NCI-H748 (cell line): Measurements from ENCODE around the gene SLC4A5.

Source experiments
- DNase-seq: peaks from one replicate; lab custom pipeline; 2025; ENCODE audit not compliant: unreplicated experiment; lab: John Stamatoyannopoulos, UW

SLC4A5 gene, protein sequence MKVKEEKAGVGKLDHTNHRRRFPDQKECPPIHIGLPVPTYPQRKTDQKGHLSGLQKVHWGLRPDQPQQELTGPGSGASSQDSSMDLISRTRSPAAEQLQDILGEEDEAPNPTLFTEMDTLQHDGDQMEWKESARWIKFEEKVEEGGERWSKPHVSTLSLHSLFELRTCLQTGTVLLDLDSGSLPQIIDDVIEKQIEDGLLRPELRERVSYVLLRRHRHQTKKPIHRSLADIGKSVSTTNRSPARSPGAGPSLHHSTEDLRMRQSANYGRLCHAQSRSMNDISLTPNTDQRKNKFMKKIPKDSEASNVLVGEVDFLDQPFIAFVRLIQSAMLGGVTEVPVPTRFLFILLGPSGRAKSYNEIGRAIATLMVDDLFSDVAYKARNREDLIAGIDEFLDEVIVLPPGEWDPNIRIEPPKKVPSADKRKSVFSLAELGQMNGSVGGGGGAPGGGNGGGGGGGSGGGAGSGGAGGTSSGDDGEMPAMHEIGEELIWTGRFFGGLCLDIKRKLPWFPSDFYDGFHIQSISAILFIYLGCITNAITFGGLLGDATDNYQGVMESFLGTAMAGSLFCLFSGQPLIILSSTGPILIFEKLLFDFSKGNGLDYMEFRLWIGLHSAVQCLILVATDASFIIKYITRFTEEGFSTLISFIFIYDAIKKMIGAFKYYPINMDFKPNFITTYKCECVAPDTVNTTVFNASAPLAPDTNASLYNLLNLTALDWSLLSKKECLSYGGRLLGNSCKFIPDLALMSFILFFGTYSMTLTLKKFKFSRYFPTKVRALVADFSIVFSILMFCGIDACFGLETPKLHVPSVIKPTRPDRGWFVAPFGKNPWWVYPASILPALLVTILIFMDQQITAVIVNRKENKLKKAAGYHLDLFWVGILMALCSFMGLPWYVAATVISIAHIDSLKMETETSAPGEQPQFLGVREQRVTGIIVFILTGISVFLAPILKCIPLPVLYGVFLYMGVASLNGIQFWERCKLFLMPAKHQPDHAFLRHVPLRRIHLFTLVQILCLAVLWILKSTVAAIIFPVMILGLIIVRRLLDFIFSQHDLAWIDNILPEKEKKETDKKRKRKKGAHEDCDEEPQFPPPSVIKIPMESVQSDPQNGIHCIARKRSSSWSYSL

DNA sequence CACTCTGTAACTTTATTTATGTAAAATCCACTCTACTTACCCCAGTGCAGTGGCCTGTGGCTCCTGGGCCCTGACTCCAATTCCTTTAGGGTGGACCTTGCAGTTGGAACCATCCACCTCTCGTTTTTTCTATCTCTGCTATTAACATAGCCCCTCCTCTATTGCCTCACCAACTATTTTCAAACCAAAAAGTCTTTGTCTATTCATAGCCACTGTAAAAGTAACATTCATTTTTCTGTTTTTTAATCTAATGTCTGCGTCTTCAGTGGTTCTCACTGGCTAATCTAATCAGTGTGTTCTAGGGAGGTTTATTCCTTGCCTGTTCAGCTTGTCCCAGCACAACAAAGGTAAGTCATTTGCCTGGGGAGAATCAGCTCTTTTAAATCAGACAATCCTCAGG is at the start of gene SLC4A5:
TSS of gene SLC4A5 (minus strand) at position 101 of the 400 bp plus-strand sequence. CDS start 28,393 bp downstream, outside the sequence.
- no peak for DNase-seq

DNA sequence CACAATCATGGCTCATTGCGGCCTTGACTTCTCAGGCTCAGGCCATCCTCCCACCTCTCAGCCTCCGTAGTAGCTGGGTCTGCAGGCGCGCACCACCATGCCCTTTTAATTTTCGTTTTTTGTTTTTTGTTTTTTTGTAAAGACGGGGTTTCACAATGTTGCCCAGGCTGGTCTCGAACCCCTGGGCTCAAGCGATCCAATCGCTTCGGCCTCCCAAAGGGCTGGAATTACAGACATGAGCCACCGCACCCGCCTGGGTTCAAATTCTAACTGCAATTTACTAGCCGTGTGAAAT is 49.2 kb upstream of the SLC4A5 start:
- DNase-seq = no peak

DNA sequence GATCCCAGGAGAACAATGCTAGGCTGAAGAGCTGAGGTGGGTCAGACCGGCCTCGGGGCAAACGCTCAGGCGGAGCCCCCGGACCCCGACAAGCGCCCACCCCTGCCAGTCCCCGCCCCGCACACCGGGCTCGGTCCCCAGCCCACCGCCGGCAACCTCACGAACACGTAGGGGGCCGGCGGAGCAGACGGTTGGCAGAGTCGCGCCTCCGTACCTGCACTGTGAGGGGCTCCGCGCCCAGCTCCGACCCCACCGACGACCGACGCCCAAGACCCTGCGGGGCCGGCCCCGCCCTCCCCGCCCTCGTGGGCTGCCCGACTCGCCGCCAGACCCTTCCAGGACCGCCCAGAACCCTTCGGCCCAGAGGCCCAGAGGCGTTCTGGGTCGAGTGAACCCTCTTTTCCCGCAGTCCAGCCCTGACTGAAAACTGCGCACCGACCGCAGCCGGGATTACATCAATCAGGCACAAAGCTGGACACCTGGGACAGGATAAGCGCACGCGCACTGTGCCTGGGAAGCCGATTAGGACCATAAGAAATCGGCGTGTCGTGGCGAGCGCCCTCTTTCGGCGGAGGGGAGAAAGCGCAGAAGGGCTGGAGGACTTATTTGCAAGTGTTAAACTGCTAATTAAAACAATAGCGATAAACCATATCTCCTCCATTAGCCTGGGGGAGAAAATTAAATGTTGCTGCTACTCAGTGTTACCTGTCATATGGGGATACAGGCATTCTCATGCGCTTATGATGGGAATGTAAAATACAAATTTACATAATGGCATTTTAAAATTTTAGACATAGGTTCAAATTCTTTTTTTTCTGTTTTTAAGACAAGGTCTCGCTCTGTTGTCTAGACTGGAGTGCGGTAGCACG is 48.6 kb upstream of the SLC4A5 start:
- peak; percentile 83 for DNase-seq

DNA sequence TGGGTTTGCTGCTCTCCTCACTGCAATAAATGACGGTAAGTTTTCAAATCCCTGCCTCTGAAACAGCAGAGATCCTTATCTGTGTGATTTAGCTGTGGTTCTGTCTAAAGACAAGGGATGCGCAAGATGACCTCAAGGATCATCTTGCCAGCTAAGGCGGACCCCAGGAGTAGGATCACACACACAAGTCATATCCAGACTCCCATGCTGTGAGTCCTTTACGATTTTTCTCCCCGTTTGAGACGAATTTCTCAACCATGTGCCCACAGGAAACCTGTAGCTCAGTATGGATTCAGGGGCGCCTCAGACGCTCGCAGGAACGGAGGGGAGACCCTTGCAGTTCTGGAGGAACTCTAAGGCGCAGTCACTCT is 48.0 kb upstream of the SLC4A5 start:
- DNase-seq = peak; percentile 44

DNA sequence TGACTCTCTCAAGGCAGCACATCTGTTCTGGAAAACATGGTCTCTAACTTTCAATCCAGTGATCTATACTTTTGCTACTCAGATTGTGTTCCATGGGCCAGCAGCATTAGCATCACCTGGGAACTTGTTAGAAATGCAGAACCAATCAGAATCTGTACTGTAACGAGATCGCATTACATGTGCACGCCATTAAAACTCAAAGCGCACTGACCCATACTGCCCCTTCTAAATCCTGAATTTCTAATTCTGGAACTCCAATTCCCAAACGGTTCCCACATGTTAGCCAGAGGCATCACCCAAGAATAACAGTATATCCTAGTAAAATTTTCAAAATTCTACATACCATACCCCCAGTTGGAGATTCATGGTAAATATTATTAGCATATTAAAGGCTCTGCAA is 47.4 kb upstream of the SLC4A5 start:
- peak; percentile 41 for DNase-seq

DNA sequence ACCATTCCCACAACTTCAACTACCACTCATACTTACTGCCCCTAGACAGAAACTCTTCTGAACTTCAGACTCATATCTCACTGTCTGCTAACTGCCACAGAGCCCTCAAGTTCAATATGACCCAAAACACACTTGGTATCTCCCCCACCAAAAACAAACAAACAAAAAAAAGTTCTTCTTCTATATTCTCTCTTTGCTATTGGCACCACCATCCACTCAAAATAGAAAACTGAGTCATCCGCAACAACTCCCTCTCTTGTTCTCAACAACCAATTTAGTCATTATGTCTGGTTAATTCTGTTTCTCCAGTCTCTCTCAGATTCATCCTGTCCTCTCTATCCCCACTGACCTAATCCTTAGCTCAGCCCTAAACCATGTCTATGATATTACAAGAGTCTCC is 44.1 kb upstream of the SLC4A5 start:
- DNase-seq = no peak

DNA sequence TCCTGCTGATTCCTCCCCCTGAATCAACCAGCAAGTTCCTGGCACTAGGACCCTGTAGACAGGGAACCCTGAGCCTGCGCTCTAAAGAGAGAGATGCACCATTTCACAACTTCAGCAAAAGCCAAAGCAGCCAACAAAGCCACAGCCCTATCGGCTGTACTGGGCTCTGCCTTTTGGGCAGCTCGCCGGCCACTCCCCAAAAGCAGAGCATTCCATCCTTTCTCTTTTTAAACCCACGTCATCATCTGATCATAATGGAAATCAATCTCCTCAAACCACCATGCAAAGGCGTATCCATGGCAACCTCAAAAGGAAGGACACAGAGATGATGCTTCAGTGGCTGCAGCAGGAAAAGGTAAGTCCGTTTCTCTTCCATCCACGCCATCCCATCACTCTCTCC is 42.2 kb upstream of the SLC4A5 start:
- no peak for DNase-seq

DNA sequence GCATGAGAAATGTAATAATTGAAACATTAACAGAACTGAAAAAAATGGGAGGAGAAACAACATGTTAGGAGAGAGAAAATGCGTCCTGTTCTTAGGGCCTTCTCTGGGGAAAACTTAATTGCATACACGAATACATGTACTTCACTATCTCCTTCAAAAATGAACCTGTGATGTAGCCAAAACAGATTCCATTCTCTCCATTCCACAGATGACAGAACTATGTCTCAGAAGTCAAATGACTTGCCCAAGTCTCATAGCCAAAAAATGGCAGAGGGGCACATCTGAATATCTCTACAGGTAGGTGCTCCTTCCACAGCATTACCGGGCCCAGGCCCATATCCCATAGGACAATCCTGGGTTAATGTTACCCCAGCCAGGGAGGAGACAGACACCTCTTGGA is 40.8 kb upstream of the SLC4A5 start:
- no peak for DNase-seq

DNA sequence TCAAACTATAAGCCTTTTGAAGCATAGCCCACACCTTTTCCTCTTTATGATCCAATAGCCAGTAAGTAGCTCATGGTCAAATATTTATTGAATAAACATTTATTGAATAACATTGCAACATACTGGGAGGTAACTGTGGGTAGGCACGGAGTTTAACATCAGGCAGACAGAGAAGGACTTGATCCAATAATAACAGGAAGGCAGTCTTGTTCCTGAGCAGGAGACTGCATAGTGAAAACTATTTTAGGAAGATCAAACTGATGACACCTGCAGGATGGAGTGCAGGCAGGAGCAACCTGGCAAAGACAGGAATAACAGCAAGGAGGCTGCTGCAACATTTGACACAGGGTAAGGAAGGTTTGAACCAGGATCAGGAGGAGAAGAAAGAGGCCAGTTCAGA is 40.0 kb upstream of the SLC4A5 start:
- no peak for DNase-seq

DNA sequence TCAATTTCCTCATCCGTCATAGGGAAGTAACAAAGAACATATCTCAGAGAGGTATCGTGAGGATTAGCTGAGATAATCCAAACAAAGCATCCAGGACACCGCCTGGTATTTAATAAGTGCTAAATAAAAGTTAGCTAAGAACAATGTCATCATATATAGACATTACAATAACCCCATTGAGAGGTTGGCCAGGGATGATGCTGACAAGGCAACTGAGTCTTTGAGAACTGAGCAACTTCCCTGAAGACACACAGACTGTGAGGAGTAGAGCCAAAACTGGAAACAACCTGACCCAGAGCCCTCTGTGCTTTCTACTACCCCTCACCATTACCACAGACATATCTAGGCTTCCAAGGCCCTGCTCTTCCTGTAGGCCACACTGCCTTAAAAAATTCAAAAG is 38.5 kb upstream of the SLC4A5 start:
- no peak for DNase-seq

DNA sequence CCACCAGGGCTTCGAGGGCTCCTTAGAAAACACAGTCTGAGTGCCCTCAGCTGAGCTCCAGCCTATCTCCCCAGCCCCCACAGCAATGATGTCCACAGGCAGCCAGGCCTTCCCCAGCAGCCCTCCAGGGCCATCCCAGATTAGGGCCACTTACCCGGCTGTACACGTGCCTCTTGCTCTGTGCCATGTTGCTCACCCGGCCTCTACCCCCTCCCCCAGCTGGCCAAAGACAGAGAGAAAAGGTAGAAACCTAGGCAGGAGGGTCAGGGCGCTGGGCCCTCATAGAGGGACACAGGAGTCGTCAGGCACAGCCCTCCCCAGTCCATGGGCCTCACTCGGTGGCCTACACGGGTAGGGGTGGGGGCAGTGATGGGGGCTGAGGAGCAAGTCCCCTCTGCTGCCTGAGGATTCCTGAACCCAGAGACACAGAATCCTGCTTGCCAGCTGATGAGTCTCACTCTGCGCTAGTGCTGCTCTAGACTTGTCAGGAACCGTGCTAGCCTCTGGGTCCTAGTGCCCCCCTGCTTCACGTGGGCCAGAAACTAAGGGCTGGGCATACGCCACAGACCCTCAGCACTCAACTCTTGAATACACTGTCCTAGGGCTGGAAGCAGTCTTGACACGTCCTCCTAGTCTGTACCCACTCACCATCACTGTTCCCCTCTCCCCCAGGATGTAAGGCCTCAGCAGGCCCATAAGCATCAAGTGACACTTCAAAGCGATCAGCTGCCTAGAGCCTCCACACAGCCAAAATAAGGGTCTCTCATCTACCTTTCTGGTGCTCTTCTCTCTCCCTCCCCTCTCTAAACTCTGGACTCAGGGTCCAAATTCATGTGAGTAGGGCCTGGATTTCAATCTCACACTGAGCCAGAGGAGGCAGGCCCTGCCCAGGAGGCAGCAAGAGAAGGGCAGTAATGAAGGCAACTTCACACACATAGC is 36.9 kb upstream of the SLC4A5 start, which contains the start of gene DCTN1:
TSS of gene DCTN1 (minus strand) at position 461 of the 939 bp plus-strand sequence. CDS start at position 187, 274 bp downstream.
- no peak for DNase-seq

DNA sequence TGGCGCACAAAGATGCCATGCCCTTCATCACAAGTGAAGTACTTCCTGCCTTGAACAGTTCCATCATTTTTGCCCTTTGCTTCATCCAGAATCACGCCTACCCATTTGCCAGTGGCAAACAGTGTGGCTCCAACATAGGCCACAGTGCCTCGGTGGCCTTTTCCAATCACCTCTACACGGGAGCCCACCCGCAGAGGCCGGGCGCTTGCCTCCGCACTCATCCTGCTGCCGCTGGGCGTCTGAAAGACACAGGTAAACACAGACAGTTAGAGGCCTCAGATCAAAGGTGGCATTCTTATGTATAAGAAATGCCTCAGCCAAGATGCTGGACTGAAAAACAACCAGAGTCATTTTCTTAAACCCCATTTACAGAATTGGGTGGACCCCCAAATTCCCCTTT is 34.8 kb upstream of the SLC4A5 start:
- DNase-seq = no peak

DNA sequence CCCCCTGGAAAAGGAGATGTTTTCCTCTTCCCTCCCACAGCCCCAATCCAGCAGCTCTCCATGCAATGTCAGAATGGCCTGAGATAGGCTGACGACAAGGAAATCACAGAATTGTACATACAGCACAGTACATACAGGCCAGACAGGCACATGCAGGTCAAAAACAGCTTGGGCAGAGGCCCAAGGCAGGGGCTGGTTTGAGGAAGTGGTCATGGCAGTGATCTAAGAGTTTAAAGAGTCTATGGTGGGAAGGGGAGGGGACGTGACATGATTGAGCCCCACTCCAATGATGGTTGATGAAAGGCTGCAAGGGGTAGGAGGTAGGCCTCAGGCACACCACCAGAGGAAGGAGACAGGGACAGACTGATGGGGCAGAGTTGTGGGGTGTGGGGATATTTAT is 32.6 kb upstream of the SLC4A5 start:
- no peak for DNase-seq

DNA sequence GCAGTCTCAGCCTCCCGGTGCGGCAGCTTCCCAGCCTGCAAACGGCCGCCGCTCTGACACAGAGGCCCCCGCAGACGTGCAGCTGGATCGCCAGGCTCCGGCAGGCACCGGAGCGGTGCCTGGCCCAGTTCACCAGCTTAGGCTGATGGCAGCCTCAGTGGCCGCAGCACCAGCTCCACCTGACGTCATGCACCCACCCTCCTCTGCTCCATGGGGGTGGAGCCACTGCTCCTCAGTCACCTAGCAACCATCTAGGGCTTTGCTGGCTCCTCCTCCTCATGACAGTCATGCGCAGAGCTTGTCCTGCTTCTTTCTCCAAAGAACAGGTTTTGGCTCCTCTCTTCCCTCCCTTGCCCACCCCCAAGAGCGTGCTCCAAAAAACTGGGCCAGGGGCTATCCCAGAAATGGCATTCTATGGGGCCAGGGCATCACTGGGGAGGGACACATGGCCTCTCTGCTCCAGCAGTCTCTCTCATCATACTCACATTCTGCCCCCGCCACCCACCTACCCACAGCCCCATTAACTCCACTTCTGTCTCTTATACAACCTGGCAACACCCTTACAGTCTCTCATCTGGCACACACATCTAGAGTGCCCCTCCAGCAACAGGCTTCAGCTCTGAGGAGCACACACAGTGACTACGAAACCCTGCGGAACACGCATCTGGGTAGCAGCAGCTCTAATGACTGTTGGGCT is 31.4 kb upstream of the SLC4A5 start:
- DNase-seq = peak; percentile 85

DNA sequence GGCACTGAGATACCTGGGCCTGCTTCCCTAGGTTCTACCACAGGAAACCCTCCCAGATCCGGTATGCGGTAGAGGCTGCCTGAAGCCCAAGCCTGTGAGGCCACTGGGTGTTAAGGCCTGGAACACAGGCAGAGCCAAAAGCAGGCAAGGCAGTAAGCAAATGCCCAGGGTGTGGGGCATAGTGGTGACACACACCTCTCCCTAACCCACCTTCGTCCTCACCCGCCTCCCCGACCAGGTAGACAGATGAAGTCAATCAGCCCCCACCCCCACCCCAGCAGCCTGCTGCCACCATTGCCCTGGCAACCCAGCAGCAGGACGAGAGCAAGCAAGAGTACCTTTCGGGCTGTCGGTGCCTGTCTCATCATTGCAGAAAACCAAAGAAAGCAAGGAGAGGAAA is 30.8 kb upstream of the SLC4A5 start:
- DNase-seq = peak; percentile 19

DNA sequence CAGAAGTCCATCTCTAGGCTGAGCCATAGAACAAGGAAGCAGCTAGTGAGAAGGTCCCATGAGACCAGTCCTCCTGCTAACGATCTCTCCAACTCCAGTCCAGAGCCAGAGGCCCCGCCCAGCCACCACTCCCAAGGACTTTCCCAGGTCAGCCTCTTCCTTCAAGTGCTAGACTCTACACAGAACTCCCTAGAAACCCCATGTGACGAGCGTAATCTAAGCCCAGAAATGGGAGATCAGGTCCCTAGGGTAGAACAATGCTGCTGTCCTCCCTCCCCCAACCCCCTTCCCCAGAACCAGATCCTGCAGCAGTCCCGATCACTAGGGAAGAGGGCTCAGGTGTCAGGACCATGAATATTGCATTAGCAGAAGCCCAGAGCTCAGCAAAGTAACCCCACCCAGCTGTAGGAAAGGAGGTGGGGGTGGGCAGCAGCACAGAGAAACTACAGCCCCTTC is 30.0 kb upstream of the SLC4A5 start:
- no peak for DNase-seq

DNA sequence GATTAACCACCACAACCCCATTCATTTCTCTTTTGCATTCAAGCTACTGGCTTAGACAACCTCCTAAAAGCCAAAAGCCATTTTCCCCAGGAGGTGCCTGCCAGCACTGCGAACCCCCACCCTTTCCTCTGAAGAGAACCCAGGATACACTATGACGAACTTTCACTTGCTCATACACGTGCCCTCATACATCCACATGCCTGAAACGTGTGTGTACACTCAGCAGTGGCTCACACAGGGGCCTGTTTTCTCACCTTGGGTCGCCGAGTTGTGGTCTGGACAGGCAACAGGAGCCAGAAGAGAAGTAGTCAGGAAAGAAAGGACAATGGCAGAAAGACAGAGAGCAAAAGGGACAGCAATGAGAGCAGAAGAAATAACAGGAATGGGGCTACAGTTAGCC is 29.5 kb upstream of the SLC4A5 start:
- no peak for DNase-seq

DNA sequence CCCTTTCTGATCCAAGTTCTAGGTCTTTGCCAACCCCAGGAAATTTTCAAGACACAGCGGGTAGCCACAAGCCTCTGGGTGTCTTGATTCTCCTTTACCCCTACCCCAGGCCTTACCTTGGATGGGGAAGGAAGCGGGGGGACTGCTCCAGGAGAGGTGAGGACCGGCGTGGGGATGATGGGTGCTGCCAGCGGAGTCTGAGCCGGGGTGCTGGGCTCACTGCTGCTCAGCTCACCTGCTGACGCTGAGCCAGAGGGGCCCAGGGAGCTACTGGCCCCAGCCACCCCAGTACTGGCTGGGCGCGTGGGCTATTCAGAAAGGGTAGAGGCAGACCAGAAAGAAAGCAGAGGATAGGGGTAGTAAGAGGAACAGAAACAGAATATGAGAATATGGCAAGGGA is 28.2 kb upstream of the SLC4A5 start:
- no peak for DNase-seq

DNA sequence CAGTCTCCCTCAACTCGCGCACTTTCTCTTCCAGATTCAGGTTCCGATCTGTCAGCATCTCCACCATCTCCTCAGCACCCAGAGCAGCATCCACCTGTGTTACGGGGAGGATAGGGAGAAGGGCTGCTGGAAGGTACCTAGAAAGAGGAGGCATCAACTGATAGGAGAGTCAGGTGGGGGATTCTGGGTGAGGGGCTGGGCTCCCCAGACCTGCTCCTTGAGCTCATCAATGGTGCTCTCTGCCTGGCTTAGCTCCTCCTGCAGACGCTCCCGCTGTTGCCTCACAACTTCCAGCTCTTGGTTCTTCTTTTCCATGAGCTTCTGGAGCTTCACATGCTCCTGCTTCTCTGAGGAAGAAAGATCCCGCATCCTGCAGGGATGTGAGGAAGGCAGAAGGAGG is 26.8 kb upstream of the SLC4A5 start:
- DNase-seq = no peak
